ENCODE measurements around the gene HS1BP3. TPM values are rescaled to one million over a fixed set of nuclear protein-coding genes. Genes with fewer than 3 reads are reported as not detected.

HS1BP3 gene
- total and polyA plus RNA-seq, 2 of the 4 experiments (the other 2 are of a cell fraction), result 9.0 to 14.8 TPM

DNA sequence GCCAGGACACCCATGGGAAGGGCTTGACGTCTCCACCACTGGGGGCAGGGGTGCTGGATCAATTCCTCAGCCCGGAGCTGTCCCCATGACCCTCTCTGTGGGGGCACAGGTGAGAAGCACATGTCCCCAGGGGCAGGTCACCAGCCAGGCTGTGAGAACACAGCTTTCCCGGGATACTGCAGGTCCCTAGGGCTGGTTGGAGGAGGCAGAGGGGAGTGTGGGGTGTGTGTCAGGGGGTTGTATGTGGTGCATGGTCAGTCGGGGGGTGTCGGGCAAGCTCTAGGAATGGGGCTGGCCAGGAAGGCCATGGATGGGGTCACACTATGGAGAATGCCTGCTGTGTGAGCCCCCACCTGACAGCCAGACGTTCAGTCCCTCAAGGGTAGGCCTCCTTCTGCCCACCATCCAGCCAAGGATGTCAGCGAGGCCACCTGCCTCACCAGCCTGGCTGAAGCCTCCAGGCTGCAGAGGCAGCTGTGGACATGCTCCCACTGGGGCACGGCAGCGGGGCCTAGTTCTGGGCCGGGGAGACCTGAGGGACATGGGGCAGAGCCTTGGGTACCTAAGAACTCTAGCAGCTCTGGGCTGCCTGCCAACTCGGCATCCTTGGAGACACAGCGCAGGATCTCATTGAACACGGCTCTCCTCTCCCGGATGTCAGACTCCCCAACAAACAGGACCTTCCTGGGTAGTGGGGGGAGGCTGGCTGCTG lies 10.3 kb downstream of the HS1BP3 start:
- H3K14ac ChIP-seq (replicated peaks; ENCODE audit: low read depth, low read length), result no peak overlapping the region
- H2AK9ac ChIP-seq (replicated peaks; ENCODE audit: low read depth, low read length, poor library complexity), result no peak overlapping the region
- TF ChIP-seq MXI1 (IDR thresholded peaks at IDR 0.05; ENCODE audit: borderline replicate concordance, low read depth, low read length), result no peak
- no peak for TF ChIP-seq CTCF (conservative IDR thresholded peaks at IDR 0.05; ENCODE audit: low read depth, low read length)
- TF ChIP-seq CHD1 (IDR thresholded peaks at IDR 0.05; ENCODE audit: low read depth, low read length), result no peak
- no peak for TF ChIP-seq RCOR1 (IDR thresholded peaks at IDR 0.05; ENCODE audit: insufficient replicate concordance, low read length)
- TF ChIP-seq MAZ (IDR thresholded peaks at IDR 0.05; ENCODE audit: borderline replicate concordance, low read depth, low read length), result no peak
- no peak for TF ChIP-seq RAD21 (IDR thresholded peaks at IDR 0.05; ENCODE audit: low read length)
- TF ChIP-seq FOS (IDR thresholded peaks at IDR 0.05; ENCODE audit: low read depth, low read length), result no peak
- TF ChIP-seq SMC3 (IDR thresholded peaks at IDR 0.05; ENCODE audit: low read depth, low read length), result no peak
- no peak for TF ChIP-seq RFX5 (IDR thresholded peaks at IDR 0.05; ENCODE audit: low read depth, low read length)
- no peak for TF ChIP-seq MAFK (IDR thresholded peaks at IDR 0.05; ENCODE audit: low read depth, low read length)
- TF ChIP-seq USF2 (IDR thresholded peaks at IDR 0.05; ENCODE audit: low read depth, low read length), result no peak
- TF ChIP-seq CEBPB (IDR thresholded peaks at IDR 0.05; ENCODE audit: low read depth, low read length), result no peak
- TF ChIP-seq NFE2L2 (IDR thresholded peaks at IDR 0.05; ENCODE audit: low read depth, low read length), result no peak
- TF ChIP-seq POLR2A (IDR thresholded peaks at IDR 0.05; ENCODE audit: low read depth, low read length), result no peak
- TF ChIP-seq BHLHE40 (IDR thresholded peaks at IDR 0.05; ENCODE audit: low read depth, low read length), result no peak
- H3K56ac ChIP-seq (ENCODE audit: extremely low read depth, insufficient read depth, low read length), result no peak overlapping the region
- no peak overlapping the region for H2BK120ac ChIP-seq (ENCODE audit: low read depth, low read length)
- peaks cover 0 to 19% of the 10 kb centered on the region in 2 experiments; a peak in 1 of 4 replicates for H3K79me1 ChIP-seq (ENCODE audit: low read depth in 1 of 2, low read length in 2 of 2)
- H3K4me1 ChIP-seq (ENCODE audit: control insufficient read depth, insufficient read depth, low read length), result peaks cover 1% of the 10 kb centered on the region
- no peak overlapping the region for H3K23ac ChIP-seq (ENCODE audit: low read depth, low read length)
- DNase-seq, result no peak
- no peak overlapping the region for H2BK20ac ChIP-seq (ENCODE audit: low read depth, low read length)
- H4K8ac ChIP-seq (ENCODE audit: low read depth in 2 of 2, low read length in 2 of 2), result no peak overlapping the region
- H3K36me3 ChIP-seq (ENCODE audit: control insufficient read depth, insufficient read depth, low read length), result peaks cover 35% of the 10 kb centered on the region; the same call in 1 of the 2 replicates
- ATAC-seq (ENCODE audit: low read depth), result no peak
- no peak overlapping the region for H4K5ac ChIP-seq (ENCODE audit: low read depth, low read length)
- BruUV-seq (replicated peaks), result no TSS peak
- 0 out of 2 replicates have a peak, but pooled peaks cover 3% of the 10 kb centered on the region for H3K9me1 ChIP-seq (ENCODE audit: insufficient read depth, low read length)
- WGBS, 2 experiments (ENCODE audit: extremely low coverage in 2 of 2, insufficient read length in 1 of 2), result 80% methylated on average over 1 of the region's 14 CpGs; no CpG with 5 or more reads in 1 of the 2 experiments
- H3K18ac ChIP-seq (ENCODE audit: low read depth, low read length), result no peak overlapping the region
- H2BK5ac ChIP-seq (ENCODE audit: low read depth, low read length, poor library complexity, severe bottlenecking), result no peak overlapping the region
- no peak overlapping the region for H3K27ac ChIP-seq (ENCODE audit: insufficient read depth, low read length)
- H4K20me1 ChIP-seq (ENCODE audit: insufficient read depth, low read length), result peaks cover 16% of the 10 kb centered on the region
- H4K91ac ChIP-seq (ENCODE audit: insufficient read depth, low read depth, low read length), result no peak overlapping the region
- H3K4ac ChIP-seq (ENCODE audit: low read depth, low read length), result no peak overlapping the region
- ChIA-PET CTCF (no interaction called here), POLR2A (ENCODE audit: unreplicated experiment) (interaction anchor here (0.8 kb wide), 1 partner anchor 191 kb away, joined by 3 read pairs; no protein-coding TSS in a partner anchor)
- intact Hi-C loops (cut with micrococcal nuclease) (no loop called here), dilution Hi-C loops (cut with HindIII; ENCODE audit: low sequenced_read_pairs, unreplicated experiment) (loop anchor here (25.0 kb wide), 1 partner anchor 253 kb away; no protein-coding TSS in a partner anchor), in situ Hi-C loops (cut with MboI; ENCODE audit: low sequenced_read_pairs) (loop anchor here (5.0 kb wide), 1 partner anchor 243 kb away; no protein-coding TSS in a partner anchor)
- no peak overlapping the region for H3K4me3 ChIP-seq (ENCODE audit: insufficient read depth, low read depth, low read length)
- no peaks in the 10 kb centered on the region for H3K27me3 ChIP-seq (ENCODE audit: control insufficient read depth, insufficient read depth, low read length)
- no peak overlapping the region for H3K9ac ChIP-seq (ENCODE audit: low read depth, low read length)
- H3K9me3 ChIP-seq (ENCODE audit: control insufficient read depth, insufficient read depth, low read length), result no peaks in the 10 kb centered on the region
- no peak overlapping the region for H3K4me2 ChIP-seq (ENCODE audit: low read depth, low read length)
- H2AK5ac ChIP-seq (ENCODE audit: low read depth, low read length), result no peak overlapping the region
- no peak overlapping the region for H2BK15ac ChIP-seq (ENCODE audit: low read depth, low read length)
- peak overlapping the region; percentile 47 for H2AFZ ChIP-seq (replicated peaks; ENCODE audit: low read length, poor library complexity)
